Measurements from ENCODE around the gene RARA.
"Not testable (repeated sequence)": the region's sequence is repeated elsewhere in the genome, so short reads cannot be mapped to it uniquely, and the experiment has no call there.

Gene RARA

DNA sequence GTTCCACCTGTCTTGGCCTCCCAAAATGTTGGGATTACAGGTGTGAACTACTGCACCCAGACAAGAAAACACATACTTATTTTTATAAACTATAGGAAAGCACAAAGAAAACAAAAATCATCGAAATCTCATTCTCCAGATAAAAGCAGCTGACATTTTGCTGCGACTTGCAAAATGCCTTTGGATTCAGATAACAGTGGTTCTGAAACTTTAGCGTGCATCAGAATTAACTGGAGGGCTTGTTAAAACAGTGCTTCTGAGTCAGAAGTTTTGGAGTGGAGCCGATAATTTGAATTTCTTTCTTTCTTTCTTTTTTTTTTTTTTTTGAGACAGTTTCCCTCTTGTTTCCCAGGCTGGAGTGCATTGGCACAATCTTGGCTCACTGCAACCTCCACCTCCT, 73.3 kb downstream of the RARA start:
- no peak for DNase-seq

DNA sequence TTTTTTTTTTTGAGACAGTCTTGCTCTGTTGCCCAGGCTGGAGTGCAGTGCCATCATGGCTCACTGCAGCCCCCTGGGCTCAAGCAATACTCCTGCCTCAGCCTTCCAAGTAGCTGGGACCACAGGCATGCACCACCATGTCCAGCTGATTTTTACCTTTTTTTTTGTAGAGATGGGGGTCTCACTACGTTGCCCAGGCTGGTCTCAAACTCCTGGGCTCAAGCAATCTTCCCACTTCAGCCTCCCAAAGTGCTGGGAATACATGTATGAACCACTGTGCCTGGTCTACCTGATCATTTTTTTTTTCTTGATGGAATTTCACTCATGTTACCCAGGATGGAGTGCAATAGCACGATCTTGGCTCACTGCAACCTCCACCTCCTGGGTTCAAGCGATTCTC, 77.6 kb downstream of the RARA start:
- DNase-seq, result not testable (repeated sequence)

DNA sequence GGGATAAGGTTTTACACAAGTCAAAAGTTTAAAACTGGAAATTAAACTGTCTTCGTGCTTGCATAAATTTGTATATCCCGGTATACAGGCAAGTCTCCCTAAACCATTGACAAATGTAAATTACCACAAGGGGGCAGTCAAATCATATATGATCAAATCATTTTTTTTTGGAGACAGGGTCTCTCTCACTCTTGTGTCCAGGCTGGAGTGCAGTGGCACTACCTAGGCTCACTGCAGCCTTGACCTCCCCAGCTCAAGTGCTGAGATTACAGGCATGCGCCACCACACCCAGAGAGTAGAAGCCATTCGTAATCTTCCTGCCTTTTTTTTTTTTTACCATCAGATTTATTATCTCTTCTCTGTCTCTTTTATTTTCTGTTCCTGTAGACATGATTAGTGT, 90.2 kb downstream of the RARA start:
- peak; percentile 44 for DNase-seq

DNA sequence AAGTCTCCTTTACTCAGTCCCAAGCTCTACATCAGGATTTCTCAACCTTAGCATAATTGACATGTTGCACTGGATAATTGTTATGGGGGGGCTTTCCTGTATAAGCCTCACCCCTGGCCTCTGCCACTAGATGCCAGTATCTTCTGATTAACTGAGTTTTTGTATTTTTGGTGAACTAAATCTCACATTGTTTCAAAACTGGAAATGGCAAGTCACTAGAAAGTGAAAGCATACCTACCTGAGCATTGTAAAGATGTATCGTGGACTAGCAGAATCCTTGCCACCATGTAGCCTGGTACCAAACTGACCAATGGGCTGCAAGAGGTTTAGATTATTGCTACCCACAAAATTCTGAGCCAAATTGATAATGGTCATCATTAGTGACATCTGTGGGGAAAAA, 93.7 kb downstream of the RARA start:
- DNase-seq, result no peak

DNA sequence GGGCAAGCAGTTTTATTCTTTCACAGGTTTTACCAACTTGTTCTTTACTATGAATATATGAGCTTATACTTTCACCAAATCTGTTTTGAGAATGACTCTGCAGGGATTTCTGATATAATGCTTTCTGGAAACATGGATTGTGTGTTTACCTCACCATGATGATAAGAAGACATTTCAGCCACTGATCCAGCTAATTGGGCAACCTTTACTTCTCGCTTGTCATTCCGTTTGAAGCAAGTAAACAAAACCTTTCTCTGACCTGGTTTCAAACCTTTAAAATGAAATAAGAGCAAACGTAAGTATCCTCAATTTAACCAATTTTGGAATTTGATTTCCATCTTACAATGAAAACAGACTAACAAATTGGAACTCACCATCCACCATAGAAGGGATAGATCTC, 95.0 kb downstream of the RARA start:
- DNase-seq, result no peak

Data from activated CD4-positive, alpha-beta T cell treated with anti-CD3 and anti-CD28 coated beads, Interleukin-2, Interleukin-6, amounts not matched to agents 100 ng/mL and 50 ng/mL, durations not matched to agents 16 hours and 8 hours (primary cell).